GM19238 (cell line): ENCODE results near the gene MTFR1L.

Experiments
- DNase-seq: peaks from one replicate; pipeline ENCODE4 v3.0.0; 2011; ENCODE audit warnings: low spot score; ENCODE audit not compliant: insufficient read length

The MTFR1L gene

DNA sequence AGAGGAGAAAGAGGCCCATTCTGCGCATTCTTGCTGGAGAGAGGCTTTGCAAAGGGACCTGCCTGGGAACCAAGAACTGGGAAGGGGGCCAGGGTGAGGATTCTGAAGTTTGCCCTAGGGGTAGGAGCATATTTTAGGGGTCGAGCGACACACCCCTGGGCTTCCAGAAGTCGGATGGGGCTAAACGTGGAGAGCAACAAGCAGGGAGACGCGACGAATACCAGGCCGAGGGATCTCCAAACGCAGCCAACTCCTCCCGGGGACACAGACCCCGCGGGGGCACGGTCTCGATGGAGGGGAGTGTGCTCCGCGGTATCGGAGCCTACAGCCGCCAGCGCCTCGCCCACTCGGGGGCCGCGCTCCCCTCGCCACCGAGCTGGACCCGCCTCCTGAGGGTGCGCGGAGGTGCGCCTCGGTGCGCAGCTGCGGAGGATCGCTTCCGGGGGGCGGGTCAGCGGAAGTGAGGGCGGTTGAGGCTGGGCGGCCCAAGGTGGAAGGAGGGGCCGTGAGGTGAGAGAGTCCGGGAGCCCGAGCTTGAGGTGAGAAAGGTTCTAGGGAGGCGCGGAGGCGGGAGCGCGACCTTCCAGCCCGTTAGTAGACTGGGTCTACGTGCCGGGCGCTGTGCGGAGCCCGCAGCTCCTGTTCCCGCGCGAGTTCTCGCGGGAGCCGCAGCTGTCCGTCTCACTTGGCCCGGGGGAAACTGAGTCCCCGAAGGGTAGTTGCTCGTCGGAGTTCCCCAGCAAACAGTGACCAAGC is at the start of gene MTFR1L:
TSS of gene MTFR1L (plus strand) at position 464 of the 756 bp plus-strand sequence. CDS start 3,151 bp downstream, outside the sequence.
- peak; percentile 98 for DNase-seq

DNA sequence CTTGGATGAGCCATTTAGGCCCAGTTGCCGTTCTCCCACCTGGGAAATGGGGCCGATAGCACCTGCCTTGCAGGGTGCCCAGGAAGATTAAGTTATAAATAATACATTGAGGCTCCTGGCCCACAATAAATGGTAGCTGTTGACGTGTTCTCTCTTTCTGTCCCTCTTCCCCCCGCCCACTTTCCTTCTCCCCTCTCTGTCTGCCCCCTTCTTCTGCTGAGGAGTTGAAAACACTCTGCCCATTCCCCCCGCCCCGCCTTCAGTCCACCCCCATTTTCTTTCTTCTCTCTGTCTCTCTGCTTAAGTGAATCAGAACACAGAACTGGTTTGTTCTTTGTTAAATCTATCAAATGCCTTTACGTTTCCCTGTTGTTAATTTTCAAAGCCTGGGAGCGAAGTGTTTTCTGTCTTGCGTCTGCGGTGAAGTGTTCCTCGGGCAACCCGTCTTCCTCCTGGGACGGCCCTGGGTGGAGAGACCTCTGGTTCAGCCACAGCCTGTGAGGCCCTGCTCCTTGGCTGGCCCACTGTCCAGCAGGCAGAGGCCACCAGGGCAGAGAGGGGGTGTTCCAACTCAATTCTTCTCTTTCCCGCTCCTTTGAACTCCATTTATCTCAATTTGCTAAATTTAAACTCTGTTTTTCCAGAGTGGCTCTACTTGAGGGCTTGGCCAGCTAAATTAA is 49.1 kb upstream of the MTFR1L start:
- no peak for DNase-seq

DNA sequence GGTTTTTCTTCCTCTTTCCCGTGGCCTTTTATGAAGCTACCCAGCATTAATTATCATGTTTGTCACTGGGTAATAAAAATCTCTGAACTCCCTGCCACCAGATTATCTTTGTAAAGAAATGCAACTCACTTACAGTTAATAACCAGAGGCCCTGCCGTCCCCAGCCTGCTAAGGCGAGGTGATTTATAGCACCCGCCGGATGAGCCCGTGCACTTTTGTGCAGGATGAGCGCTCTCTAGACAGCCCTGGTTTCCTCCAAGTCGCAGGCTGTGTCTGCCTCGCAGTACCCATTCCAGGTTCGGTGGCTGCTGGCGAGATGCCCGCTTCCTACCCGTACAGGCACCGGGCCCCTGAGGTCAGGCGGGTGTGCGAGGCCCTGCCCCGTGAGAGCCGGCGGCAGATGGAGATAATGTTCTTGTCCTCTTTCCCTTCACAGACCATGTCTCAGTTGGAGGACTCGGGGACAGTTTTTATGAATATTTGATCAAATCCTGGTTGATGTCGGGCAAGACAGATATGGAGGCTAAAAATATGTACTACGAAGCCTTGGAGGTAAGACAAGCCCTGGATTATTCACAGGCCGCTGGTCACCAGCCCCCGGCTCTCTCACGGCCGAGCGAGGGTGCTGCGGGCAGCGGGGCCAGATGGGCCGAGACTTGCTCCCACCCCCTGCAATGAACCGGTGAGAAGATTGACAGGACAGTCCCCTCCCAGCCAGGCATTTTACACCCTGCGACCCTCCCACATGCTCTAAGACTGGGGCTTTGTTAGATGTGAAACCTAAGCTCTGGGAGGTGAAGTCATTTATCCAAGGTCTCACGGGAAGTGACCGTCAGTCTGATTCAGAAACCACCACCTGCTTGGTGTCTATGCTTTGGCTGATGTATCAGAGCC is 48.3 kb upstream of the MTFR1L start:
- DNase-seq, result no peak

- no peak for DNase-seq
Measured at GRCh38 chr1:25772164-25772563, 47.6 kb upstream of the MTFR1L start.

DNA sequence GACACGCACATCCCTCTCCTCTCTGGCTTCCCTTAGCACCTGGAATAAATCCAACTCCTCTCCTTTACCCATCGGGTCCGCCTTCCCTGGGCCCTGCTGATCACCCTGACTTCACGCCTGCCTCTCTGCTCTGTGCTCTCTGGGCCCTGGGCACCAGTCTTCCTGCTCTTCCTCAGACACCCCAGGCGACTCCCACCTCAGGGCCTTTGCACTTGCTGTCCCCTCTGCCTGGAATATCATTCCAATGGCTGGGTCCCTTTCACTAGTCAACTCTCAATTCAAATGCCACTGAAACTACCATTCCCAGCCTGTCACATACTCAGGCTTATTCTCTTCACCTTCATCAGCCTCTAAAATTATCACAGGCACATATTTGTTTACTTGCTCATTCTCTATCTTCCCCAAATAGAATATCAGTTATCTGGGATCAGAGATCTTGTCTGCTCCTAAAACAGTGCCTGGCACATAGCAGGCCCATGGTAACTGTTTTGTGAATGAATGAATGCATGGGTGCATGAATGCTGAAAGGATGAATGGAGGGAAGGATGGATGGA is 47.0 kb upstream of the MTFR1L start:
- no peak for DNase-seq

GRCh38 chr1:25773441-25774125 is 46.2 kb upstream of the MTFR1L start:
- no peak for DNase-seq

- DNase-seq, result no peak
Measured at GRCh38 chr1:25774206-25774803, 45.4 kb upstream of the MTFR1L start.

DNA sequence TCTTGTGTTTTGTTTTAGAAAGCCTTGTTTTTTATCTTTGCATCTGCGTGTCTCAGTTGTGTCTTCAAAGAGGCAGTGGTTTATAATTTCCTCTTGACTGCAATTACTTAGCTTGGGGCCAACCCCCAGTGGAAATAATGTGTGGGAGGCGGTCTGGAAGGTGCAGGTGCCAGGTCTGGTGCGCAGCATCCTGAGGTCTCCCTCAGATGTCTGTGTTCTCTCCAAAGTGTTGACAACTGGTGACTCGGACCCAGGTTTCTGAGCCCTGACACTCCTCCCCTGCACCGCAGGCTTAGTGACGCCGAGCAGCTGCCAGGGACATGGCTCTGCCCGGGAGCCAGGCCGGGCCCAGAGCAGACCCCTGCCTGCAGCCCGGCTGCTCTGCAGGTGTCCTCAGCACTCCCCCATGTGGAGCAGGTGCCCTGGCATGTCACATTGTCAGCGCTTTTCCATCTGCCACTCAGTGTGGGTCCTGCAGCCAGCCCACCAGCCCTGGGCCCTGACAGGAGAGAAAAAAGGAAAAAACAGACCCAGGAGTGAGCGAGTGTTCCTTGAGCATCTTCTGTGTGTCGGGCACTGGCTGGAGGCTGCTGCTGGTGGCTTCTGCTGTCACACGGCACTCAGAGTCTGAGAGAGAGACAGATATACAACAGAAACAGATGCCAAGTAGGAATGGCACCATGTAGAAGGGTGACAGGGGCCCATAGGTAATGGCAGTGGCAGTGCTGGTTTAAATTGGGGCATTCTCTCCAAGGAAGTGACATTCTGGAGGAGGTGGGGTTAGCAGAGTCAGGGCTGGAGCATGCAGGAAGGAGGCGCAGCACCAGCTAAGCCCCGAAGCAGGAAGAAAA is 44.6 kb upstream of the MTFR1L start:
- no peak for DNase-seq

DNA sequence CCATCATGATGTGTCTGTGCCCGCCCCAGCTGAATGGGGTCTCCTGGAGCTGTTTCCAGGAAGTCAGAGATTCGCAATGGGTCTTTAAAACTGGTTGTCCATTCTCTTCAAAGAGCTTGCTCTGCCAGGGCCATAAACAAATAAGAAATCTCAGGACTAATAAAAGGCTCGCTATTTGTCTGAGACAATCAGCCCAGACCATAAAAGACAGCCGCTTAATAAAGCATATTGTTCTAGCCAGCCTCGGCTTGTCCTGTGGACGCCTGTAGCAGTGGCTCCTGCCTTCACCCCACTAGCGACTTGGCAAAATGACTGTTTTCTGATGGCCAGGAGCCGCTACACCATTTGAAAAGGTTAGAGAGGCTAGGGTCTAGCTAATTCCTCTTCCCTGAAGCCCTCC is 40.4 kb upstream of the MTFR1L start:
- DNase-seq, result no peak

DNA sequence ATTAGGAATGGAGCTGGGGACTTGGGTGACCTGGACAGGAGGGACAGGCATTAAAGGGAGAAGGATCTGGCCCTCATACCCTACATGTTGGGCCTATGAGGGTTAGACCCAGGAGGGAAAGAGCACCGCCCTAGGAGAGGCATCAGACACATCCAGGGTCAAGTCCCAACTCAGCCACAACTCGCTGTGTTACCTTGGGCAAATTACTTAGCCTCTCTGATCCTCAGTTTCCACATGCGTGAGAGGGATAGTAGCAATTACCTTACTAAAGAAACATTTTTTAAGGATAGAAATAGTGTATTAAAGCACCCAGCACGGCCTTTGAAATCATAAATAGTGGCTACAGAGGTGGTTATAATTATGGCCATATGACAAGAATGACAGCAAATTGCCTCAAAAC is 39.9 kb upstream of the MTFR1L start:
- no peak for DNase-seq

- no peak for DNase-seq
Measured at GRCh38 chr1:25780318-25781129, 39.2 kb upstream of the MTFR1L start.

DNA sequence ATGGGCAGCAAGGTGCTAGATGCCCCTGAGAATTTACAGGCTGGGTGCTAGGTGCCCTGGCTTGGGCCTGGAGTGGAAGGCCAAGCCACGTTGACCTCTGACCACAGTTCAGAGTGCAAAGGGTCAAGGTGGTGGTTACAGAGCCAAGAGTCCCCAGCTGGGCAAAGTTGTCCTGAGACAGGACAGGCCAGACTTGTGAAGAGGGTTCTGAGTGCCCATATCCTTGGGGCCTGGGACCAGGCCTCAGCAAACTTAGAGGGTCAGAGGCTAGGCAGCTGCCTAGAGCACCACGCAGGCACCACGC is 38.7 kb upstream of the MTFR1L start:
- no peak for DNase-seq

GRCh38 chr1:25782608-25783201 is 37.0 kb upstream of the MTFR1L start:
- no peak for DNase-seq

DNA sequence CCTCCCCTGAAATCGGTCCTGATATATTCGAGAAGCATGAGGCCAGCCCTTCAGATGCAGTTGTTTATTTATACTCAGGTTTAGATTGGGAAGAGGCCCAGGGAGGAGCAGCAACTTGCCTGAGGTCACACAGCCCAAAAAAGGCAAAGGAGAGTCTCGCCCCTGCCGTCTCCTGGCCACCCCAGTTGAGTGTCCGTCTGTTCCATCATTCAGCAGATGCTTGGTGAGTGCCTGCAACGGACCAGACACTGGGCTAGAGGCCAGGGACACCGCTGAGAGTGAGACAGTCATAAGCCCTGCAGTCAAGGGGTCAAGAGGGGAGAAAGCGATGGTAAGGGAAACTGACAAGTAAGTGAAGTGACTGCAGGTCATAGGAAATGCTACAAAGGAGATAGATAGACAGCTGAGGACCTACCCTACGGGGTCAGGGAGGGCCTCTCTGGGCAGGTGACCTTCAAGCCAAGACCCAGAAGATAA is 35.1 kb upstream of the MTFR1L start:
- DNase-seq, result no peak

DNA sequence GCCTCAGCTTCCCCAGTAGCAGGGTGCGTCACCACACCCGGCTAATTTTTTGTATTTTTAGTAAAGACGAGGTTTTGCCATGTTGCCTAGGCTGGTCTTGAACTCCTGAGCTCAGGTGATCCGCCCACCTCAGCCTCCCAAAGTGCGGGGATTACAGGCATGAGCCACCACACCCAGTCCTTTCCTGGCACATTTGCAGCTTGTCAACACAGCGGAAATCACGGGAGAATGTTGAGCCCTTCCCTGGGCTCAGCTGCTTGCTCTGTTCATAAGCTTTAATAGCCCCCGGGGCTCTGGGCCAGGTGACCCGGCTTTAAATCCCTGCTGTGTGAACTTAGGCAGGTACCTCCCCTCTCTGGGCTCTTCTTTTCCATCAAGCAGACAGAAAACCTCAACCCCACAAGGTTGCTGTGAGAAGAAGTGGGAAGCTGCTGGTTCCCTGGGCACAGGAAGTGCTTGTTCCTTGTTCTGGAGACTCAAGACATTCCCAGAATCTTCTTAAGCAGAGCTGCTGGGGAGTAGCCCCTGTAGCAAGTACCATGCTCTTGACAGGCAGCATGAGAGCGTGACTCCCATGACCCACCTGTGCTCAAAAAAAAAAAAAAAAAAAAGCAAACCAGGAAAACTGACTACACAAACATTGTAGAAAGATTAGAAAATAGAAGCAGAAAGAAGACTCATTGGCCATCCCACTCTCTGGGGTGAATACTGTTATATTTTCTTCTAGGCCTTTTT is 34.3 kb upstream of the MTFR1L start:
- DNase-seq, result no peak

GRCh38 chr1:25786887-25787759 is 32.6 kb upstream of the MTFR1L start:
- DNase-seq, result no peak

GRCh38 chr1:25787760-25788166 is 32.0 kb upstream of the MTFR1L start:
- DNase-seq, result no peak
